Endothelial cell of umbilical vein (primary cell): ENCODE measurements around the gene TPM4.

ENCODE experiments used
- EZH2 ChIP-seq: IDR thresholded peaks from 2 replicates; pipeline ENCODE4 v1.6.1; 2012; ENCODE audit warnings: borderline replicate concordance, low read depth, mild to moderate bottlenecking, moderate library complexity, low read length, inconsistent platforms; ENCODE audit not compliant: severe bottlenecking
- FOS ChIP-seq: IDR thresholded peaks from 2 replicates; pipeline ENCODE4 v1.6.1; 2011; ENCODE audit warnings: mild to moderate bottlenecking, low read length, moderate library complexity, borderline replicate concordance; ENCODE audit not compliant: insufficient read depth
- GATA2 ChIP-seq: IDR thresholded peaks from 2 replicates; pipeline ENCODE4 v1.7.0; 2011; ENCODE audit warnings: low read depth, mild to moderate bottlenecking, moderate library complexity, mixed read lengths, low read length; ENCODE audit not compliant: insufficient read length, insufficient read depth
- JUN ChIP-seq: IDR thresholded peaks from 2 replicates; pipeline ENCODE4 v1.6.1; 2011; ENCODE audit warnings: borderline replicate concordance, low read depth; ENCODE audit not compliant: insufficient read length, insufficient read depth
- MAX ChIP-seq: IDR thresholded peaks from 2 replicates; pipeline ENCODE4 v1.6.1; 2011; ENCODE audit not compliant: insufficient read depth, insufficient read length
- POLR2A ChIP-seq: IDR thresholded peaks from 2 replicates; pipeline ENCODE4 v1.6.1; 2012; ENCODE audit warnings: low read depth, mild to moderate bottlenecking, control low read depth, low read length
- POLR2AphosphoS5 ChIP-seq: IDR thresholded peaks from 2 replicates; pipeline ENCODE4 v1.6.1; 2012; ENCODE audit warnings: low read depth, mild to moderate bottlenecking, control low read depth, low read length, moderate library complexity; ENCODE audit not compliant: insufficient read depth
- TF ChIP-seq, protein P1 (sequence below), 2 donors: IDR thresholded peaks; 1 replicate in 1 of 2; 2 replicates in 1 of 2; pipeline ENCODE4 v1.5.1; 2011; ENCODE audit warnings: low read length in 2 of 2, mild to moderate bottlenecking in 2 of 2, moderate library complexity in 2 of 2, control low read depth in 1 of 2, inconsistent platforms in 1 of 2, low read depth in 1 of 2; ENCODE audit not compliant: insufficient read depth in 1 of 2; ENCODE audit errors: extremely low read depth in 1 of 2

DNA sequence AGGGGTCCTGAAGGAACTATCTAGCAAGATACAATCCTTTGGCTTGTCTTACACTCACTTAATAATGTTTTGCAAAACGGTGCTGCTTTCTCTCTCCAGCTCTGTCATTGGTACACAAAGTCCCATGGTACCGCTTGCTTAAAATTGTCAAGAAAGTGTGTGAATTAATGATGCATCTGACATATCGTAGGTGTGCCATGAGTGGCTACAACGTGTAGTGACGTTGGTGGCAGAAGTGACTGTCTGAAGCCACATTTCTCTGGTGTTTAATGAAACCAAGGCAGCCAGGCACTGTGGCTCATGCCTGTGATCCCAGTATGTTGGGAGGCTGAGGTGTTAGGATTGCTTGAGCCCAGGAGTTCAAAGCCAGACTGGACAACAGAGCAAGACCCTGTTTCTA is 69.8 kb downstream of the TPM4 start:
- TF ChIP-seq POLR2A (no peak), POLR2AphosphoS5 (no peak), EZH2 (no peak), GATA2 (no peak), MAX (no peak), FOS (no peak), JUN (no peak)
- TF ChIP-seq, protein P1, sequence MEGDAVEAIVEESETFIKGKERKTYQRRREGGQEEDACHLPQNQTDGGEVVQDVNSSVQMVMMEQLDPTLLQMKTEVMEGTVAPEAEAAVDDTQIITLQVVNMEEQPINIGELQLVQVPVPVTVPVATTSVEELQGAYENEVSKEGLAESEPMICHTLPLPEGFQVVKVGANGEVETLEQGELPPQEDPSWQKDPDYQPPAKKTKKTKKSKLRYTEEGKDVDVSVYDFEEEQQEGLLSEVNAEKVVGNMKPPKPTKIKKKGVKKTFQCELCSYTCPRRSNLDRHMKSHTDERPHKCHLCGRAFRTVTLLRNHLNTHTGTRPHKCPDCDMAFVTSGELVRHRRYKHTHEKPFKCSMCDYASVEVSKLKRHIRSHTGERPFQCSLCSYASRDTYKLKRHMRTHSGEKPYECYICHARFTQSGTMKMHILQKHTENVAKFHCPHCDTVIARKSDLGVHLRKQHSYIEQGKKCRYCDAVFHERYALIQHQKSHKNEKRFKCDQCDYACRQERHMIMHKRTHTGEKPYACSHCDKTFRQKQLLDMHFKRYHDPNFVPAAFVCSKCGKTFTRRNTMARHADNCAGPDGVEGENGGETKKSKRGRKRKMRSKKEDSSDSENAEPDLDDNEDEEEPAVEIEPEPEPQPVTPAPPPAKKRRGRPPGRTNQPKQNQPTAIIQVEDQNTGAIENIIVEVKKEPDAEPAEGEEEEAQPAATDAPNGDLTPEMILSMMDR (IDR thresholded peaks at IDR 0.05; ENCODE audit: extremely low read depth in 1 of 2, insufficient read depth in 1 of 2, low read depth in 1 of 2, low read length in 2 of 2): no peak
